ENCODE results near the gene PAIP2B.

GRCh38 chr2:71155846-71156245 lies 71.1 kb downstream of the PAIP2B start:
- TF ChIP-seq CTCF (IDR thresholded peaks at IDR 0.05; ENCODE audit: low read depth, low read length) (no peak), EZH2phosphoT487 (IDR thresholded peaks at IDR 0.05; ENCODE audit: low read depth) (no peak)
